Measurements from ENCODE around the gene NCEH1. TPM values are rescaled to one million over a fixed set of nuclear protein-coding genes. Genes with fewer than 3 reads are reported as not detected.

Gene NCEH1
- total and polyA plus RNA-seq, 2 of the 4 experiments (the other 2 are of a cell fraction): 22.3 to 23.3 TPM

GRCh38 chr3:172709774-172710663 lies 848 bp downstream of the NCEH1 start:
- H3K14ac ChIP-seq (replicated peaks; ENCODE audit: low read depth, low read length): peak overlapping the region; percentile 93
- no TSS peak for BruUV-seq (replicated peaks)
- peak overlapping the region; percentile 85 for H2BK120ac ChIP-seq (ENCODE audit: low read depth, low read length)
- H2BK20ac ChIP-seq (ENCODE audit: low read depth, low read length): 0 out of 2 replicates have a peak overlapping the region, but pooled peaks have one; percentile 3
- 10% methylated on average over 9 of the region's 17 CpGs; no CpG with 5 or more reads in 1 of the 2 experiments for WGBS, 2 experiments (ENCODE audit: extremely low coverage in 2 of 2, insufficient read length in 1 of 2)
- peak overlapping the region; percentile 79 for H3K9ac ChIP-seq (ENCODE audit: low read depth, low read length)
- H3K4ac ChIP-seq (ENCODE audit: low read depth, low read length): peak overlapping the region; percentile 90
- H3K4me1 ChIP-seq (ENCODE audit: control insufficient read depth, insufficient read depth, low read length): peaks cover 8% of the 10 kb centered on the region
- H4K8ac ChIP-seq (ENCODE audit: low read depth in 2 of 2, low read length in 2 of 2): peak overlapping the region; percentile 11 to 71; a peak in 3 of 4 replicates
- H3K23ac ChIP-seq (ENCODE audit: low read depth, low read length): peak overlapping the region; percentile 78
- H3K27me3 ChIP-seq (ENCODE audit: control insufficient read depth, insufficient read depth, low read length): no peaks in the 10 kb centered on the region
- DNase-seq (peak; percentile 41), ATAC-seq (ENCODE audit: low read depth) (peak; percentile 22)
- H3K18ac ChIP-seq (ENCODE audit: low read depth, low read length): peak overlapping the region; percentile 7; the same call in 1 of the 2 replicates
- POLR2A ChIA-PET (ENCODE audit: unreplicated experiment): interaction anchor here (0.5 kb wide), 1 partner anchor 66 kb away, joined by 3 read pairs; no protein-coding TSS in a partner anchor
- intact Hi-C loops (cut with micrococcal nuclease) (no loop called here), in situ Hi-C loops (cut with MboI; ENCODE audit: low sequenced_read_pairs) (no loop called here), dilution Hi-C loops (cut with HindIII; ENCODE audit: low sequenced_read_pairs, unreplicated experiment) (no loop called here)
- H2AFZ ChIP-seq (replicated peaks; ENCODE audit: low read length, poor library complexity): peak overlapping the region; percentile 99
- H2BK5ac ChIP-seq (ENCODE audit: low read depth, low read length, poor library complexity, severe bottlenecking): peak overlapping the region; percentile 98
- peak overlapping the region; percentile 5; the same call in 1 of the 2 replicates for H4K5ac ChIP-seq (ENCODE audit: low read depth, low read length)
- CTCF ChIA-PET: interaction anchor here (0.6 to 2.7 kb wide), 7 partner anchors 13 to 43 kb away, joined by 3 to 18 read pairs (median 5); no protein-coding TSS in a partner anchor
- H4K20me1 ChIP-seq (ENCODE audit: insufficient read depth, low read length): no peaks in the 10 kb centered on the region; the same call in 1 of the 2 replicates
- no peak for TF ChIP-seq BHLHE40 (IDR thresholded peaks at IDR 0.05; ENCODE audit: low read depth, low read length)
- TF ChIP-seq FOS (IDR thresholded peaks at IDR 0.05; ENCODE audit: low read depth, low read length): no peak
- TF ChIP-seq MXI1 (IDR thresholded peaks at IDR 0.05; ENCODE audit: borderline replicate concordance, low read depth, low read length): no peak
- no peak for TF ChIP-seq RCOR1 (IDR thresholded peaks at IDR 0.05; ENCODE audit: insufficient replicate concordance, low read length)
- TF ChIP-seq CEBPB (IDR thresholded peaks at IDR 0.05; ENCODE audit: low read depth, low read length): no peak
- TF ChIP-seq, protein P1, sequence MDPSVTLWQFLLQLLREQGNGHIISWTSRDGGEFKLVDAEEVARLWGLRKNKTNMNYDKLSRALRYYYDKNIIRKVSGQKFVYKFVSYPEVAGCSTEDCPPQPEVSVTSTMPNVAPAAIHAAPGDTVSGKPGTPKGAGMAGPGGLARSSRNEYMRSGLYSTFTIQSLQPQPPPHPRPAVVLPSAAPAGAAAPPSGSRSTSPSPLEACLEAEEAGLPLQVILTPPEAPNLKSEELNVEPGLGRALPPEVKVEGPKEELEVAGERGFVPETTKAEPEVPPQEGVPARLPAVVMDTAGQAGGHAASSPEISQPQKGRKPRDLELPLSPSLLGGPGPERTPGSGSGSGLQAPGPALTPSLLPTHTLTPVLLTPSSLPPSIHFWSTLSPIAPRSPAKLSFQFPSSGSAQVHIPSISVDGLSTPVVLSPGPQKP (IDR thresholded peaks at IDR 0.05; ENCODE audit: borderline replicate concordance, low read depth, low read length): no peak
- H3K56ac ChIP-seq (ENCODE audit: extremely low read depth, insufficient read depth, low read length): peak overlapping the region; percentile 75
- H2AK9ac ChIP-seq (replicated peaks; ENCODE audit: low read depth, low read length, poor library complexity): peak overlapping the region; percentile 96
- H3K9me3 ChIP-seq (ENCODE audit: control insufficient read depth, insufficient read depth, low read length): no peaks in the 10 kb centered on the region
- peak overlapping the region; percentile 85 for H4K91ac ChIP-seq (ENCODE audit: insufficient read depth, low read depth, low read length)
- H3K79me1 ChIP-seq (ENCODE audit: low read depth in 1 of 2, low read length in 2 of 2): peaks cover 11 to 45% of the 10 kb centered on the region in 2 experiments; a peak in 3 of 4 replicates
- no peaks in the 10 kb centered on the region for H3K36me3 ChIP-seq (ENCODE audit: control insufficient read depth, insufficient read depth, low read length)
- H3K27ac ChIP-seq (ENCODE audit: insufficient read depth, low read length): peak overlapping the region; percentile 88
- 0 out of 2 replicates have a peak overlapping the region, but pooled peaks have one; percentile 9 for H2AK5ac ChIP-seq (ENCODE audit: low read depth, low read length)
- peak overlapping the region; percentile 16; the same call in 1 of the 3 replicates for H2BK15ac ChIP-seq (ENCODE audit: low read depth, low read length)
- H3K9me1 ChIP-seq (ENCODE audit: insufficient read depth, low read length): peaks cover 6% of the 10 kb centered on the region; the same call in 1 of the 2 replicates
- peak overlapping the region; percentile 77 for H3K4me3 ChIP-seq (ENCODE audit: insufficient read depth, low read depth, low read length)
- peak overlapping the region; percentile 97 for H3K4me2 ChIP-seq (ENCODE audit: low read depth, low read length)

Data from IMR-90 (cell line).